GM12878 (cell line): Measurements from ENCODE around the gene ATP6V1F. TPM values are rescaled to one million over a fixed set of nuclear protein-coding genes. Genes with fewer than 3 reads are reported as not detected.

ENCODE experiments used
- ATAC-seq: fragments of 200-7000 bp; cut with Tn5 transposase; 3 replicates; pipeline ENCODE4 v1.9.1; 2020; ENCODE audit warnings: mild to moderate bottlenecking, moderate library complexity
- BruUV-seq: library from RNA; stranded (reverse); fragments of 400-500 nt; replicated peaks from 2 replicates; lab custom pipeline; 2021; lab: Mats Ljungman, UMichigan
- CTCF ChIA-PET: fragments of 300-600 bp; sonication (Branson Sonifier 250); formaldehyde crosslinking; extraction: SDS; loops from one replicate; lab custom pipeline; 2021; ENCODE audit warnings: inconsistent platforms; lab: Yijun Ruan, JAX
- POLR2A ChIA-PET: fragments of 350-600 bp; formaldehyde crosslinking; extraction: SDS; loops from one replicate; lab custom pipeline; 2021; ENCODE audit warnings: inconsistent platforms; lab: Charles Lee
- RAD21 ChIA-PET: fragments of 300-600 bp; sonication (Branson Sonifier 250); formaldehyde crosslinking; loops from one replicate; lab custom pipeline; 2023; ENCODE audit warnings: antibody characterized with exemption; ENCODE audit not compliant: unreplicated experiment; lab: Charles Lee
- SMC1A ChIA-PET: fragments of 300-600 bp; sonication (Branson Sonifier 250); formaldehyde crosslinking; loops from one replicate; lab custom pipeline; 2023; ENCODE audit not compliant: unreplicated experiment, uncharacterized antibody; lab: Charles Lee
- DNase-seq: peaks from one replicate; pipeline ENCODE4 v3.0.0-alpha.2; 2011; ENCODE audit warnings: low read depth, low spot score
- FAIRE-seq: peaks from 3 replicates; lab custom pipeline; 2011; peaks lifted over from hg19 to GRCh38; lab: Jason Lieb, UNC
- H2AFZ ChIP-seq: 2 replicates; pipeline ENCODE4 v1.6.0; 2011; ENCODE audit warnings: low read depth, low read length, control low read depth; ENCODE audit not compliant: control insufficient read depth
- H3K27ac ChIP-seq: 2 replicates; pipeline ENCODE4 v1.5.1; 2011; ENCODE audit warnings: control low read depth; ENCODE audit not compliant: control insufficient read depth, insufficient read depth
- H3K27me3 ChIP-seq, 2 experiments: replicated peaks in 1 of 2; 2 replicates each; pipeline versions ENCODE4 v1.6.0 to v1.6.1; 2011; ENCODE audit warnings: low read length in 1 of 2; ENCODE audit not compliant: control insufficient read depth in 2 of 2, insufficient read depth in 2 of 2
- H3K36me3 ChIP-seq, 2 experiments: 2 replicates each; pipeline ENCODE4 v1.5.1; 2011; ENCODE audit warnings: low read length in 1 of 2; ENCODE audit not compliant: control insufficient read depth in 2 of 2, insufficient read depth in 2 of 2
- H3K4me1 ChIP-seq: 2 replicates; pipeline ENCODE4 v1.6.1; 2011; ENCODE audit warnings: mild to moderate bottlenecking, low read length, moderate library complexity, mixed read lengths; ENCODE audit not compliant: control insufficient read depth, insufficient read depth
- H3K4me2 ChIP-seq: 2 replicates; pipeline ENCODE4 v1.6.0; 2011; ENCODE audit warnings: control low read depth; ENCODE audit not compliant: control insufficient read depth, insufficient read depth
- H3K4me3 ChIP-seq: fragments of 200-600 bp; sonication (generic); 2 replicates; pipeline ENCODE4 v1.5.1; 2016
- H3K79me2 ChIP-seq: 2 replicates; pipeline ENCODE4 v1.6.0; 2011; ENCODE audit warnings: low read length; ENCODE audit not compliant: control insufficient read depth, insufficient read depth
- H3K9ac ChIP-seq: 2 replicates; pipeline ENCODE4 v1.8.0; 2011; ENCODE audit warnings: low read length, control low read depth, mixed read lengths; ENCODE audit not compliant: control insufficient read depth, insufficient read depth
- H3K9me3 ChIP-seq: replicated peaks from 3 replicates; pipeline ENCODE4 v1.5.1; 2011; ENCODE audit warnings: mild to moderate bottlenecking, low read length; ENCODE audit not compliant: control insufficient read depth, insufficient read depth
- H4K20me1 ChIP-seq: 2 replicates; pipeline ENCODE4 v1.6.0; 2011; ENCODE audit not compliant: control insufficient read depth, insufficient read depth
- EGR1 ChIP-seq, 2 experiments: IDR thresholded peaks; 1 replicate in 1 of 2; 2 replicates in 1 of 2; pipeline ENCODE4 v1.6.1; 2011 to 2012; ENCODE audit warnings: low read depth in 2 of 2, low read length in 2 of 2, borderline replicate concordance in 1 of 2, mild to moderate bottlenecking in 1 of 2, moderate library complexity in 1 of 2
- EZH2 ChIP-seq: IDR thresholded peaks from 2 replicates; pipeline ENCODE4 v1.6.1; 2012; ENCODE audit warnings: low read depth, mild to moderate bottlenecking, control low read depth, inconsistent platforms, low read length, borderline replicate concordance; ENCODE audit not compliant: control insufficient read depth
- GATAD2B ChIP-seq: fragments of 450-650 bp; conservative IDR thresholded peaks from 2 replicates; pipeline ENCODE4 v1.6.1; 2017; ENCODE audit warnings: low read depth, mild to moderate bottlenecking, moderate library complexity
- RBBP5 ChIP-seq: fragments of 200-600 bp; sonication (generic); conservative IDR thresholded peaks from 2 replicates; pipeline ENCODE4 v1.6.1; 2016
- RELA ChIP-seq: fragments of 450-650 bp; IDR thresholded peaks from 2 replicates; pipeline ENCODE4 v1.8.0; 2014; ENCODE audit warnings: borderline replicate concordance; ENCODE audit not compliant: partially characterized antibody
- WGBS: methylation state at CpG from one replicate; pipeline ENCODE4 v1.1.6; 2016; ENCODE audit warnings: low lambda C conversion rate; ENCODE audit not compliant: insufficient replicate concordance, insufficient coverage; ENCODE audit errors: missing lambda C conversion rate; 5-methylcytosine and 5-hydroxymethylcytosine counted together
- in situ Hi-C: fragments of 300-500 bp; cut with MboI; formaldehyde crosslinking; loops from 9 replicates; pipeline ENCODE4 v1.14.3; 2018; ENCODE audit warnings: mixed read lengths
- intact Hi-C: fragments of 100-400 bp; cut with micrococcal nuclease; formaldehyde crosslinking; loops from one replicate; pipeline ENCODE4 v1.14.2; 2022; ENCODE audit not compliant: unreplicated experiment
- polyA plus RNA-seq, 11 experiments: library from polyadenylated mRNA; depleted of rRNA in 4 of 11; unstranded in 6 of 11; stranded (reverse) in 5 of 11; fragments of >200 nt; fragmentation: Nextera tagmentation in 4 of 11; fragmentation: Illumina TruSeq in 1 of 11; extraction: Ambion mirVana in 4 of 11; extraction: Trizol in 1 of 11; gene quantifications; 1 replicate in 1 of 11; 2 replicates in 10 of 11; pipeline versions ENCODE4 v1.2.1 to v1.2.3, GENCODE V29; 2011 to 2016; ENCODE audit warnings: inconsistent platforms in 2 of 11, missing spikeins in 2 of 11, low read depth in 1 of 11
- total RNA-seq, 4 experiments: library from RNA; depleted of rRNA in 3 of 4; stranded (reverse); fragments of >200 nt in 3 of 4; fragmentation: Illumina TruSeq in 1 of 4; extraction: Trizol in 1 of 4; gene quantifications; 2 replicates each; pipeline versions ENCODE4 v1.2.1 to v1.2.3, GENCODE V29; 2013 to 2021
- TF ChIP-seq, protein P1 (sequence below): IDR thresholded peaks from 2 replicates; pipeline ENCODE4 v1.6.1; 2012; ENCODE audit warnings: mild to moderate bottlenecking, low read depth, low read length

ATP6V1F gene
- total and polyA plus RNA-seq, 10 of the 15 experiments (the other 5 are each of a cell fraction or from before 2014, with no cell fraction given) = 111 to 343 (median 203) TPM

DNA sequence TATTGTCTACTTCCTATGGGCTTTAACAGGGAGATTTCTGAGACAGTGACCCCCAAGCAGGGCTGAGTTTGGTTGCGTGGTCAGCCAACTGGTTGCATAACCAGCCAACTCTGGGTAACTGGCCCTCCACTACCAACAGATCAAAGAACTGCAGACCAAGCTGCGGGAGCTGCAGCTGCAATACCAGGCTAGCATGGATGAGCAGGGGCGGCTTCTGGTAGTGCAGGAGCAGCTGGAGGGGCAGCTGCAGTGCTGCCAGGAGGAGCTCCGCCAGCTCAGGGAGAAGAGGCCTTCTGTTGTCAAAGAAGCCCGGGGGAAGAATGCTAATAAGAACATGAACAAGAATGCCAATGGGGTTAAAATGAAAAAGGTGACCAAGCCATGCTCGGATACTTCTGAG, 48.2 kb upstream of the ATP6V1F start (continued):
- no peak for TF ChIP-seq EZH2

DNA sequence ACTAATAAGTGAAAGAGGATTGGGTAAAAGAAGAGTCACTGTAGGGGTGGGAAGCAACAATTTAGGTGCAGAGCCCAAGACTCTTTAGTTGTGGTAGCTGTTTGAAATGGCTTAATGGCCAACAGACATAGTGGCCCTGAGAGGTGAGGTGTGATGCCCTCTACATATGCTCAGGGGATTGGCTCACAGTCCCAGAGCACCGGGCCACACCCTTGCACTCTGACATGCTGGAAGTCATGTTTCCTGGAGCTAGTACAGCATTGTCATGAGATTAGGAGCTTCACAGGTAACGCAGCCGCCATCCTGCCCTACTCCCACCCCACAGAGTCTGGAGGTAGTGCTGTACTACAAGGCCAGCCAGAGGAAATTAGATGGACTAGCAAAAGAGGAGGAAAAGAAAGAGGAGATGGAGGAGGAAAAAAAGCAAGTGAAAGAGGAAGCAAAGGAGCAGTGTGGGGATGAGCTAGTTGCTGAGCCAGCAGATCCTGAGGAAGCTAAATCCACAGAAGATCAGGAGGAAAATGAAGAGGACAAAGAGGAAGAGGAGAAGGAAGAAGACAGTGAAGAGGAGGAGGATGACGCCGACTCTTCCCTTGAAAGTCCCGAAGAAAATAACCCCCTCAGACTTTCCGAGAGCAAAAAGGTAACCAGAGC, 47.2 kb upstream of the ATP6V1F start:
- Histone ChIP-seq H2AFZ (no peak overlapping the region), H3K9me3 (no peaks in the 10 kb centered on the region), H3K27ac (no peak overlapping the region), H4K20me1 (no peaks in the 10 kb centered on the region), H3K4me2 (no peak overlapping the region), H3K27me3 (peaks cover 0 to 5% of the 10 kb centered on the region in 2 experiments; a peak in 2 of 4 replicates), H3K36me3 (no peaks in the 10 kb centered on the region), H3K4me3 (no peak overlapping the region), H3K9ac (no peak overlapping the region), H3K79me2 (no peaks in the 10 kb centered on the region), H3K4me1 (no peaks in the 10 kb centered on the region)
- CTCF ChIA-PET = no interaction called here
- SMC1A ChIA-PET = no interaction called here
- FAIRE-seq (no peak), DNase-seq (no peak), ATAC-seq (no peak)
- TF ChIP-seq GATAD2B = no peak
- no peak for TF ChIP-seq RBBP5
- no peak for TF ChIP-seq EGR1 (IDR thresholded peaks at IDR 0.05; ENCODE audit: borderline replicate concordance in 1 of 2, low read depth in 2 of 2, low read length in 2 of 2)
- TF ChIP-seq, protein P1, sequence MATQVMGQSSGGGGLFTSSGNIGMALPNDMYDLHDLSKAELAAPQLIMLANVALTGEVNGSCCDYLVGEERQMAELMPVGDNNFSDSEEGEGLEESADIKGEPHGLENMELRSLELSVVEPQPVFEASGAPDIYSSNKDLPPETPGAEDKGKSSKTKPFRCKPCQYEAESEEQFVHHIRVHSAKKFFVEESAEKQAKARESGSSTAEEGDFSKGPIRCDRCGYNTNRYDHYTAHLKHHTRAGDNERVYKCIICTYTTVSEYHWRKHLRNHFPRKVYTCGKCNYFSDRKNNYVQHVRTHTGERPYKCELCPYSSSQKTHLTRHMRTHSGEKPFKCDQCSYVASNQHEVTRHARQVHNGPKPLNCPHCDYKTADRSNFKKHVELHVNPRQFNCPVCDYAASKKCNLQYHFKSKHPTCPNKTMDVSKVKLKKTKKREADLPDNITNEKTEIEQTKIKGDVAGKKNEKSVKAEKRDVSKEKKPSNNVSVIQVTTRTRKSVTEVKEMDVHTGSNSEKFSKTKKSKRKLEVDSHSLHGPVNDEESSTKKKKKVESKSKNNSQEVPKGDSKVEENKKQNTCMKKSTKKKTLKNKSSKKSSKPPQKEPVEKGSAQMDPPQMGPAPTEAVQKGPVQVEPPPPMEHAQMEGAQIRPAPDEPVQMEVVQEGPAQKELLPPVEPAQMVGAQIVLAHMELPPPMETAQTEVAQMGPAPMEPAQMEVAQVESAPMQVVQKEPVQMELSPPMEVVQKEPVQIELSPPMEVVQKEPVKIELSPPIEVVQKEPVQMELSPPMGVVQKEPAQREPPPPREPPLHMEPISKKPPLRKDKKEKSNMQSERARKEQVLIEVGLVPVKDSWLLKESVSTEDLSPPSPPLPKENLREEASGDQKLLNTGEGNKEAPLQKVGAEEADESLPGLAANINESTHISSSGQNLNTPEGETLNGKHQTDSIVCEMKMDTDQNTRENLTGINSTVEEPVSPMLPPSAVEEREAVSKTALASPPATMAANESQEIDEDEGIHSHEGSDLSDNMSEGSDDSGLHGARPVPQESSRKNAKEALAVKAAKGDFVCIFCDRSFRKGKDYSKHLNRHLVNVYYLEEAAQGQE = no peak
- no peak for TF ChIP-seq RELA
- POLR2A ChIA-PET = no interaction called here
- no TSS peak for BruUV-seq
- 52% methylated on average over 7 of the region's 7 CpGs for WGBS
- in situ Hi-C loops = no loop called here
- intact Hi-C loops = no loop called here
- RAD21 ChIA-PET = no interaction called here
